Trophoblast cell (in vitro differentiated cells and primary cell): ENCODE data around the gene TMEM120B.

Experiments
- DNase-seq, 2 donors: peaks; one replicate each; pipeline ENCODE4 v3.0.0-alpha.2; 2016
- H2AFZ ChIP-seq: 2 replicates; pipeline ENCODE4 v1.6.1; 2013; ENCODE audit warnings: low read length, moderate library complexity, mild to moderate bottlenecking; ENCODE audit not compliant: insufficient read depth, poor library complexity
- H2AK5ac ChIP-seq: 2 replicates; pipeline ENCODE4 v1.6.1; 2013; ENCODE audit warnings: mild to moderate bottlenecking, low read length
- H2BK120ac ChIP-seq: 2 replicates; pipeline ENCODE4 v1.6.1; 2013; ENCODE audit warnings: low read length, mild to moderate bottlenecking, moderate library complexity; ENCODE audit not compliant: insufficient read depth, poor library complexity
- H2BK12ac ChIP-seq: 2 replicates; pipeline ENCODE4 v1.6.1; 2013; ENCODE audit warnings: mild to moderate bottlenecking, low read length, moderate library complexity
- H2BK5ac ChIP-seq: 2 replicates; pipeline ENCODE4 v1.6.1; 2013; ENCODE audit warnings: low read length, low read depth, moderate library complexity, mild to moderate bottlenecking; ENCODE audit not compliant: poor library complexity
- H3K14ac ChIP-seq: 2 replicates; pipeline ENCODE4 v1.6.1; 2013; ENCODE audit warnings: mild to moderate bottlenecking, low read length
- H3K18ac ChIP-seq: 2 replicates; pipeline ENCODE4 v1.6.1; 2013; ENCODE audit warnings: mild to moderate bottlenecking, low read length
- H3K23ac ChIP-seq: 2 replicates; pipeline ENCODE4 v1.6.1; 2013; ENCODE audit warnings: low read length
- H3K27ac ChIP-seq: 2 replicates; pipeline ENCODE4 v1.5.1; 2013; ENCODE audit warnings: low read depth, mild to moderate bottlenecking, inconsistent platforms, low read length, moderate library complexity
- H3K27me3 ChIP-seq: 2 replicates; pipeline ENCODE4 v1.6.1; 2013; ENCODE audit warnings: inconsistent platforms, mild to moderate bottlenecking, low read length, moderate library complexity; ENCODE audit not compliant: insufficient read depth
- H3K36me3 ChIP-seq, 2 experiments: 1 replicate in 1 of 2; 2 replicates in 1 of 2; pipeline ENCODE4 v1.6.1; 2013; ENCODE audit warnings: low read length in 2 of 2, mild to moderate bottlenecking in 2 of 2, moderate library complexity in 1 of 2; ENCODE audit not compliant: insufficient read depth in 2 of 2, control insufficient read depth in 1 of 2
- H3K4ac ChIP-seq: 2 replicates; pipeline ENCODE4 v1.6.1; 2013; ENCODE audit warnings: low read depth, mild to moderate bottlenecking, low read length, moderate library complexity
- H3K4me1 ChIP-seq, 2 experiments: 1 replicate in 1 of 2; 2 replicates in 1 of 2; pipeline ENCODE4 v1.6.1; 2013; ENCODE audit warnings: low read length in 2 of 2, mild to moderate bottlenecking in 2 of 2, moderate library complexity in 1 of 2; ENCODE audit not compliant: insufficient read depth in 2 of 2, control insufficient read depth in 1 of 2
- H3K4me2 ChIP-seq: 2 replicates; pipeline ENCODE4 v1.6.1; 2013; ENCODE audit warnings: inconsistent platforms, mild to moderate bottlenecking, low read length, moderate library complexity
- H3K4me3 ChIP-seq: 2 replicates; pipeline ENCODE4 v1.5.1; 2013; ENCODE audit warnings: mild to moderate bottlenecking, low read depth, low read length, inconsistent platforms
- H3K79me1 ChIP-seq: one replicate; pipeline ENCODE4 v1.6.1; 2013; ENCODE audit warnings: low read length
- H3K79me2 ChIP-seq: 2 replicates; pipeline ENCODE4 v1.6.1; 2013; ENCODE audit warnings: low read length, mild to moderate bottlenecking; ENCODE audit not compliant: control insufficient read depth, insufficient read depth, poor library complexity
- H3K9ac ChIP-seq: 2 replicates; pipeline ENCODE4 v1.6.1; 2013; ENCODE audit warnings: mild to moderate bottlenecking, low read length
- H3K9me3 ChIP-seq: 2 replicates; pipeline ENCODE4 v1.6.1; 2013; ENCODE audit warnings: low read depth, mild to moderate bottlenecking, control low read depth, inconsistent platforms, low read length; ENCODE audit not compliant: insufficient read depth
- H4K12ac ChIP-seq: 2 replicates; pipeline ENCODE4 v1.6.1; 2013; ENCODE audit warnings: low read depth, mild to moderate bottlenecking, low read length, moderate library complexity
- H4K8ac ChIP-seq: 2 replicates; pipeline ENCODE4 v1.6.1; 2013; ENCODE audit warnings: low read depth, mild to moderate bottlenecking, low read length, moderate library complexity
- H4K91ac ChIP-seq: one replicate; pipeline ENCODE4 v1.6.1; 2013; ENCODE audit warnings: low read depth, mild to moderate bottlenecking, low read length, moderate library complexity
- WGBS: extraction: QIAGEN DNeasy Blood & Tissue Kit; methylation state at CpG from one replicate; pipeline ENCODE4 v1.1.7; 2013; ENCODE audit warnings: missing lambda C conversion rate; ENCODE audit not compliant: insufficient read length, insufficient coverage; ENCODE audit errors: extremely low coverage; 5-methylcytosine and 5-hydroxymethylcytosine counted together

TMEM120B gene

GRCh38 chr12:121729021-121729420 is 16.5 kb downstream of the TMEM120B start:
- no peaks in the 10 kb centered on the region for H3K79me2 ChIP-seq
- no peak overlapping the region for H2AK5ac ChIP-seq
- no peak overlapping the region for H3K18ac ChIP-seq
- no peak overlapping the region for H4K8ac ChIP-seq
- H3K27me3 ChIP-seq = no peaks in the 10 kb centered on the region
- no peak overlapping the region for H3K14ac ChIP-seq
- no peak overlapping the region for H2BK5ac ChIP-seq
- H3K9ac ChIP-seq = no peak overlapping the region
- no peak overlapping the region for H2BK120ac ChIP-seq
- H2BK12ac ChIP-seq = no peak overlapping the region
- H3K9me3 ChIP-seq = peaks cover 2% of the 10 kb centered on the region
- no peak overlapping the region for H2AFZ ChIP-seq
- H3K4ac ChIP-seq = no peak overlapping the region
- no peaks in the 10 kb centered on the region for H3K4me1 ChIP-seq
- no peaks in the 10 kb centered on the region for H3K79me1 ChIP-seq
- H3K4me2 ChIP-seq = no peak overlapping the region
- H3K4me3 ChIP-seq = no peak overlapping the region
- no peak overlapping the region for H4K12ac ChIP-seq
- H3K36me3 ChIP-seq = no peaks in the 10 kb centered on the region
- H3K23ac ChIP-seq = no peak overlapping the region
- WGBS = no CpG with 5 or more reads among the region's 6 CpGs
- no peak for DNase-seq
- H4K91ac ChIP-seq = no peak overlapping the region
- H3K27ac ChIP-seq = no peak overlapping the region

GRCh38 chr12:121731473-121731872 is 18.9 kb downstream of the TMEM120B start:
- Histone ChIP-seq H4K8ac (no peak overlapping the region), H3K4me2 (no peak overlapping the region), H3K9ac (no peak overlapping the region), H3K9me3 (peaks cover 2% of the 10 kb centered on the region), H3K18ac (no peak overlapping the region), H4K12ac (no peak overlapping the region), H3K4me1 (no peaks in the 10 kb centered on the region), H3K4me3 (no peak overlapping the region), H3K36me3 (no peaks in the 10 kb centered on the region), H3K79me1 (no peaks in the 10 kb centered on the region), H3K4ac (no peak overlapping the region), H2BK5ac (no peak overlapping the region), H2BK12ac (no peak overlapping the region), H3K23ac (no peak overlapping the region), H2AFZ (no peak overlapping the region), H3K14ac (no peak overlapping the region), H2BK120ac (no peak overlapping the region), H3K27me3 (no peaks in the 10 kb centered on the region), H2AK5ac (no peak overlapping the region), H4K91ac (no peak overlapping the region), H3K27ac (no peak overlapping the region), H3K79me2 (no peaks in the 10 kb centered on the region)
- no CpG with 5 or more reads among the region's 7 CpGs for WGBS
- DNase-seq = peak in 1 of 2 donors; percentile 76

- no peak for DNase-seq
- Histone ChIP-seq H2BK120ac (no peak overlapping the region), H3K4me1 (no peaks in the 10 kb centered on the region), H3K23ac (no peak overlapping the region), H3K4me2 (no peak overlapping the region), H2AFZ (no peak overlapping the region), H3K27me3 (no peaks in the 10 kb centered on the region), H4K91ac (no peak overlapping the region), H3K79me2 (no peaks in the 10 kb centered on the region), H4K12ac (no peak overlapping the region), H2BK12ac (no peak overlapping the region), H3K4me3 (no peak overlapping the region), H2BK5ac (no peak overlapping the region), H3K27ac (no peak overlapping the region), H3K4ac (no peak overlapping the region), H4K8ac (no peak overlapping the region), H3K36me3 (no peaks in the 10 kb centered on the region), H3K9ac (no peak overlapping the region), H3K14ac (no peak overlapping the region), H3K18ac (no peak overlapping the region), H2AK5ac (no peak overlapping the region), H3K79me1 (no peaks in the 10 kb centered on the region), H3K9me3 (peaks cover 2% of the 10 kb centered on the region)
- WGBS = no CpG with 5 or more reads among the region's 8 CpGs
Measured at GRCh38 chr12:121733849-121734248, 21.3 kb downstream of the TMEM120B start.

- Histone ChIP-seq H4K91ac (no peak overlapping the region), H4K12ac (no peak overlapping the region), H2BK120ac (no peak overlapping the region), H3K4me1 (no peaks in the 10 kb centered on the region), H3K9ac (no peak overlapping the region), H3K79me2 (no peaks in the 10 kb centered on the region), H4K8ac (no peak overlapping the region), H3K18ac (no peak overlapping the region), H3K9me3 (no peaks in the 10 kb centered on the region), H3K4ac (no peak overlapping the region), H3K27ac (no peak overlapping the region), H2BK12ac (no peak overlapping the region), H2AFZ (no peak overlapping the region), H3K23ac (no peak overlapping the region), H3K27me3 (no peaks in the 10 kb centered on the region), H3K4me3 (no peak overlapping the region), H3K79me1 (no peaks in the 10 kb centered on the region), H2BK5ac (no peak overlapping the region), H3K14ac (no peak overlapping the region), H2AK5ac (no peak overlapping the region), H3K36me3 (no peaks in the 10 kb centered on the region), H3K4me2 (no peak overlapping the region)
- DNase-seq = no peak
- no CpG with 5 or more reads among the region's 9 CpGs for WGBS
Measured at GRCh38 chr12:121738340-121738858, 25.8 kb downstream of the TMEM120B start.
